ENCODE data around the gene PKD1.

- no peak for TF ChIP-seq CTCF (IDR thresholded peaks at IDR 0.05)
- no peak for TF ChIP-seq EZH2 (IDR thresholded peaks at IDR 0.05; ENCODE audit: borderline replicate concordance, insufficient read depth, low read depth, low read length, poor library complexity, severe bottlenecking)
These were observed 20.1 kb downstream of the PKD1 start for GRCh38 chr16:2115591-2115973.

Data from B cell (primary cell).